CD4-positive, alpha-beta T cell (primary cell): ENCODE results near the gene HBE1. TPM values are rescaled to one million over a fixed set of nuclear protein-coding genes. Genes with fewer than 3 reads are reported as not detected.

Experiments
- ATAC-seq: fragments of 200-7000 bp; cut with Tn5 transposase; one replicate; pipeline ENCODE4 v1.10.0; 2022; ENCODE audit warnings: mild to moderate bottlenecking; ENCODE audit not compliant: poor library complexity
- CTCF ChIA-PET: fragments of 350-600 bp; sonication (Branson Sonifier 250); formaldehyde crosslinking; loops from one replicate; lab custom pipeline; 2021; ENCODE audit warnings: antibody characterized with exemption, inconsistent platforms; lab: Charles Lee
- POLR2A ChIA-PET: fragments of 350-600 bp; sonication (Branson Sonifier 250); formaldehyde crosslinking; loops from one replicate; lab custom pipeline; 2021; ENCODE audit warnings: antibody characterized with exemption, inconsistent platforms; lab: Charles Lee
- DNase-seq, 14 experiments: peaks; one replicate each; pipeline ENCODE4 v3.0.0-alpha.2; 2013 to 2020; ENCODE audit warnings: mixed read lengths in 2 of 14
- H3K27ac ChIP-seq, 2 donors: one replicate each; pipeline versions ENCODE4 v1.5.1 to v1.7.0; 2013; ENCODE audit warnings: low read length in 2 of 2, low read depth in 1 of 2, mild to moderate bottlenecking in 1 of 2
- H3K27me3 ChIP-seq, 2 experiments: 1 replicate in 1 of 2; 2 replicates in 1 of 2; pipeline versions ENCODE4 v1.6.1 to v1.7.0; 2013; ENCODE audit warnings: low read length in 2 of 2, control low read depth in 1 of 2, mild to moderate bottlenecking in 1 of 2, moderate library complexity in 1 of 2; ENCODE audit not compliant: insufficient read depth in 2 of 2, control insufficient read depth in 1 of 2
- H3K36me3 ChIP-seq: one replicate; pipeline ENCODE4 v1.6.1; 2013; ENCODE audit warnings: low read length, control low read depth; ENCODE audit not compliant: insufficient read depth
- H3K4me1 ChIP-seq: one replicate; pipeline ENCODE4 v1.6.1; 2013; ENCODE audit warnings: low read length, control low read depth; ENCODE audit not compliant: insufficient read depth
- H3K4me3 ChIP-seq: one replicate; pipeline ENCODE4 v1.5.1; 2013; ENCODE audit warnings: mild to moderate bottlenecking, low read length, moderate library complexity
- H3K9me3 ChIP-seq, 2 experiments: 1 replicate in 1 of 2; 2 replicates in 1 of 2; pipeline versions ENCODE4 v1.6.1 to v1.7.0; 2013; ENCODE audit warnings: low read length in 2 of 2, mild to moderate bottlenecking in 2 of 2, control low read depth in 1 of 2, moderate library complexity in 1 of 2; ENCODE audit not compliant: control insufficient read depth in 1 of 2, insufficient read depth in 1 of 2
- H3K27ac Mint-ChIP-seq: one replicate; pipeline ENCODE4 v1.8.0; 2020; ENCODE audit warnings: mixed read lengths
- H3K27me3 Mint-ChIP-seq: one replicate; pipeline ENCODE4 v1.8.0; 2021; ENCODE audit warnings: mixed read lengths
- H3K36me3 Mint-ChIP-seq: one replicate; pipeline ENCODE4 v1.8.0; 2021; ENCODE audit warnings: low read depth, mixed read lengths
- H3K4me1 Mint-ChIP-seq: one replicate; pipeline ENCODE4 v1.8.0; 2021; ENCODE audit warnings: low read depth, mixed read lengths
- H3K4me3 Mint-ChIP-seq: one replicate; pipeline ENCODE4 v1.8.0; 2020; ENCODE audit warnings: mild to moderate bottlenecking, mixed read lengths
- H3K9me3 Mint-ChIP-seq: one replicate; pipeline ENCODE4 v1.8.0; 2020; ENCODE audit warnings: mixed read lengths
- intact Hi-C, 2 experiments: fragments of 100-400 bp; cut with DNase I in 1 of 2; cut with micrococcal nuclease in 1 of 2; formaldehyde crosslinking; loops; one replicate each; pipeline versions ENCODE4 v1.15.1 to v1.9.0; 2023 to 2025; cut with DNase I, micrococcal nuclease
- total RNA-seq, 174 experiments: library from RNA in 2 of 174; stranded (reverse) in 2 of 174; gene quantifications; one replicate each; pipeline ENCODE4 v1.2.3 and lab custom pipeline; 2021 to 2026
- TF ChIP-seq, protein P1 (sequence below): fragments of 200-600 bp; IDR thresholded peaks from one replicate; pipeline ENCODE4 v1.8.0; 2022; ENCODE audit warnings: antibody characterized with exemption, mild to moderate bottlenecking

Gene HBE1
- total RNA-seq, 2 experiments from 2014 or later = not detected

DNA sequence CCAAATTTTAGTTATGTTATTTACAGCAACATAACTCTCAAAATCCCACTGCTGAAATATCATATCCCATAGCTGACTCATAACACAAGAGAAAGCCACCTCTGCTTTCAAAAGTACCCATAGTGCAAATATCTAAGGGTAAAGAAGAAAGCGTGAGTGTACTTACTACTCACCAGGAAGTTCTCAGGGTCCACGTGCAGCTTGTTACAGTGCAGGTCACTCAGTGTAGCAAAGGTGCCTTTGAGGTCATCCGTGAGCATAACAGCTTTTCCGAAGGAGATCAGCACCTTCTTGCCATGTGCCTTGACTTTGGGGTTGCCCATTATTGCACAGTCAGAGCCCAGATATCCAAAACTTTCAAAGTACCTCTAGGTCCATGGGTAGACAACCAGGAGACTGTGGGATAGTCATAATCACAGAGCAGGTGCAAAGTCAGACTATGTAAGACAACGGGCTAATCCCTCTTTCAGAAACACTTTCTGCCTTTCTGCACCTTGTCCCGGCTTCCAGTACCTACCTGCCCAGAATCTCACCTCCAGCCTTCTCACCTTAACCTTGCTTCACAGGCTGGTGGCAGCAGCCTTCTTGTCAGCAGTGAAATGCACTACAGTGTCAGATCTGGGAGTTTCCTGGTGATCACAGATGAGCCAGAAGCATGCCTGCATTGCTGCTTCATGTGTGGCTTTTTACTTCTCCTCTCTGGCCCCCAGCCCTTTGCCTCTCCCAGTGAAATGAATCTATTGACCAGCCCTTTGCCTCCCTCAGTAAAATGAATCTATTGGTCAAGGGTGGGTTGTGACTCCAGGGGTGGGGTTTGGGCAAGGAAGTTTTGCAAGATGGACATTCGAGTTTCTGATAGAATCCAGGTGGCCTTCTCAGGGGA lies 26.6 kb downstream of the HBE1 start:
- Mint-ChIP-seq H3K4me1 (no peaks in the 10 kb centered on the region), H3K4me3 (no peak overlapping the region), H3K27me3 (peaks cover 6% of the 10 kb centered on the region), H3K27ac (no peak overlapping the region), H3K36me3 (no peaks in the 10 kb centered on the region), H3K9me3 (no peaks in the 10 kb centered on the region)
- ChIA-PET POLR2A (no interaction called here), CTCF (no interaction called here)
- Histone ChIP-seq H3K4me3 (no peak overlapping the region), H3K4me1 (no peaks in the 10 kb centered on the region), H3K27ac (no peak overlapping the region), H3K36me3 (no peaks in the 10 kb centered on the region), H3K9me3 (no peaks in the 10 kb centered on the region), H3K27me3 (no peaks in the 10 kb centered on the region)
- TF ChIP-seq, protein P1, sequence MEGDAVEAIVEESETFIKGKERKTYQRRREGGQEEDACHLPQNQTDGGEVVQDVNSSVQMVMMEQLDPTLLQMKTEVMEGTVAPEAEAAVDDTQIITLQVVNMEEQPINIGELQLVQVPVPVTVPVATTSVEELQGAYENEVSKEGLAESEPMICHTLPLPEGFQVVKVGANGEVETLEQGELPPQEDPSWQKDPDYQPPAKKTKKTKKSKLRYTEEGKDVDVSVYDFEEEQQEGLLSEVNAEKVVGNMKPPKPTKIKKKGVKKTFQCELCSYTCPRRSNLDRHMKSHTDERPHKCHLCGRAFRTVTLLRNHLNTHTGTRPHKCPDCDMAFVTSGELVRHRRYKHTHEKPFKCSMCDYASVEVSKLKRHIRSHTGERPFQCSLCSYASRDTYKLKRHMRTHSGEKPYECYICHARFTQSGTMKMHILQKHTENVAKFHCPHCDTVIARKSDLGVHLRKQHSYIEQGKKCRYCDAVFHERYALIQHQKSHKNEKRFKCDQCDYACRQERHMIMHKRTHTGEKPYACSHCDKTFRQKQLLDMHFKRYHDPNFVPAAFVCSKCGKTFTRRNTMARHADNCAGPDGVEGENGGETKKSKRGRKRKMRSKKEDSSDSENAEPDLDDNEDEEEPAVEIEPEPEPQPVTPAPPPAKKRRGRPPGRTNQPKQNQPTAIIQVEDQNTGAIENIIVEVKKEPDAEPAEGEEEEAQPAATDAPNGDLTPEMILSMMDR = no peak
- intact Hi-C loops = no loop called here
- ATAC-seq = no peak
- no peak for DNase-seq

DNA sequence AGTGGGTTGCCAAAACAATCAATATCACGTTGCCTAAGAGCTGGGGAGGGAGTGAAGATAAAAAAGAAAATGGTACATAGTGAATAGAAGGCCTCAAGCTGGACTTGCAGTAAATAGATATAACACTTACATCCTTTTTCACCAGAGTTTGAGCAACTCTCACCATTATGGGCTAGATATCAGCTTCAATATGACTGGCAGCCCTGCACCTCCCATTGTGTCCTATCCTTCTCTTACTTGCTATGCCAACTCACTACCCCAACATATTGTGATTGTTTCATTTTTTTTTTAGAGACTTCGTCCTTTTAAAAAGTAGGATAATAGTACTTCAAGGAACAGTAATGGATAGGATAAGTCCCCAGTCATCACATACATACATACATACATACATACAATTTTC lies 27.5 kb downstream of the HBE1 start:
- no peaks in the 10 kb centered on the region for H3K27me3 ChIP-seq
- TF ChIP-seq, protein P1 = no peak
- DNase-seq (no peak), ATAC-seq (no peak)
- no peaks in the 10 kb centered on the region for H3K36me3 ChIP-seq
- Mint-ChIP-seq H3K9me3 (no peaks in the 10 kb centered on the region), H3K4me1 (no peaks in the 10 kb centered on the region), H3K36me3 (no peaks in the 10 kb centered on the region), H3K27me3 (peaks cover 6% of the 10 kb centered on the region), H3K4me3 (no peak overlapping the region), H3K27ac (no peak overlapping the region)
- no peak overlapping the region for H3K4me3 ChIP-seq
- H3K27ac ChIP-seq = no peak overlapping the region
- POLR2A ChIA-PET = no interaction called here
- H3K9me3 ChIP-seq = no peaks in the 10 kb centered on the region
- H3K4me1 ChIP-seq = no peaks in the 10 kb centered on the region
- intact Hi-C loops = no loop called here
- CTCF ChIA-PET = no interaction called here

DNA sequence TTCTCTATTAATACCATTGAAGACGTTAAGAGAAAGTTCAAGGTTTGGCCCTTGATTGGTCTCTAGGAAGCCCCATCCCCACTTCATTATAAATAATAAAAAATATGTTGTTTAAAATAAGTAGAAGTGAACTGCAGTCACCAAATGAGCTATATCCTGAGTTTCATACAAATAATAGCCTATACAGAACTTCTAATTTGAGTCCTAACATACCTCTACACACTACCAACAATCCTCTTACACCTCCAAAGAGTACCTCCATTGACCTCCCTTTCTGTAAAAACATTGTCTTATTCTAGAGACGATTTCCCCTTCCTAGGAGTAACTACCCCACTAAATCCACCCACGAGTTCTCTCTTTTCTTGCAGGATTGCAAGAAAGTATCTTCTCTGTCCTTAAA lies 28.3 kb downstream of the HBE1 start:
- no peak overlapping the region for H3K27ac ChIP-seq
- ChIA-PET POLR2A (no interaction called here), CTCF (no interaction called here)
- TF ChIP-seq, protein P1 = no peak
- H3K9me3 ChIP-seq = no peaks in the 10 kb centered on the region
- no peaks in the 10 kb centered on the region for H3K36me3 ChIP-seq
- DNase-seq = no peak
- no peaks in the 10 kb centered on the region for H3K4me1 Mint-ChIP-seq
- H3K27me3 Mint-ChIP-seq = peaks cover 6% of the 10 kb centered on the region
- H3K36me3 Mint-ChIP-seq = no peaks in the 10 kb centered on the region
- ATAC-seq = no peak
- H3K27me3 ChIP-seq = no peaks in the 10 kb centered on the region
- no peak overlapping the region for H3K4me3 ChIP-seq
- H3K9me3 Mint-ChIP-seq = no peaks in the 10 kb centered on the region
- H3K27ac Mint-ChIP-seq = no peak overlapping the region
- H3K4me3 Mint-ChIP-seq = no peak overlapping the region
- intact Hi-C loops = no loop called here
- H3K4me1 ChIP-seq = no peaks in the 10 kb centered on the region
